GM12875 (cell line): Measurements from ENCODE around the gene CNTN1.

Experiments used
- H3K4me3 ChIP-seq: one replicate; pipeline ENCODE4 v1.5.1; 2011; ENCODE audit warnings: low read depth, low read length, control low read depth
- TF ChIP-seq, protein P1 (sequence below): IDR thresholded peaks from 2 replicates; pipeline ENCODE4 v1.5.1; 2011; ENCODE audit warnings: low read depth, mild to moderate bottlenecking, control low read depth, inconsistent platforms, low read length, moderate library complexity, borderline replicate concordance; ENCODE audit not compliant: insufficient read depth

The CNTN1 gene

DNA sequence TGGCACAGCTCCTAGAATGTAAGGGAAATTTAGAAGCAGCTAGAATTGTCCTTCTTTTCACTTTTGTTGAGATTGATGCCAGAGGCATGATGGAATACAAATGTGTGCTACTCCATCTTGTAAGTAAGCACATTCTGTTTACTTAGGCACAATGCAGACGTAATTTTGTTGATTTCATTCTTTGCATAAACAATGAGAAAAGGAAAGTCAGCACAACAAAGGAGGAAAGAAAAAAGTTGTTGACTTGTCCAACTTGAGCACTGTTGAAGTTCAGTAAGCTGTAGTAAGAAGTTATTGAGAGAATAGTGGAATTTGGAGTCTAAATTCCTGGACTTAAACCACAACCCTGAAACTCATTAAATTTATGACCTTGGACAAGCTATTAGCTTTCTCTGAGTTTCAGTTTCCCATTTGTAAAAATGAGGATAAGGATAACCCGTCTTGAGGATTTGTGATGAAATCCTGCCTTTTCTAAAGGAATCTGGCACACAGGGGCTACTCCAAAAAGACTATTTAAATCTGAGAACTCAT lies 19.4 kb upstream of the CNTN1 start:
- no peak overlapping the region for H3K4me3 ChIP-seq
- TF ChIP-seq, protein P1, sequence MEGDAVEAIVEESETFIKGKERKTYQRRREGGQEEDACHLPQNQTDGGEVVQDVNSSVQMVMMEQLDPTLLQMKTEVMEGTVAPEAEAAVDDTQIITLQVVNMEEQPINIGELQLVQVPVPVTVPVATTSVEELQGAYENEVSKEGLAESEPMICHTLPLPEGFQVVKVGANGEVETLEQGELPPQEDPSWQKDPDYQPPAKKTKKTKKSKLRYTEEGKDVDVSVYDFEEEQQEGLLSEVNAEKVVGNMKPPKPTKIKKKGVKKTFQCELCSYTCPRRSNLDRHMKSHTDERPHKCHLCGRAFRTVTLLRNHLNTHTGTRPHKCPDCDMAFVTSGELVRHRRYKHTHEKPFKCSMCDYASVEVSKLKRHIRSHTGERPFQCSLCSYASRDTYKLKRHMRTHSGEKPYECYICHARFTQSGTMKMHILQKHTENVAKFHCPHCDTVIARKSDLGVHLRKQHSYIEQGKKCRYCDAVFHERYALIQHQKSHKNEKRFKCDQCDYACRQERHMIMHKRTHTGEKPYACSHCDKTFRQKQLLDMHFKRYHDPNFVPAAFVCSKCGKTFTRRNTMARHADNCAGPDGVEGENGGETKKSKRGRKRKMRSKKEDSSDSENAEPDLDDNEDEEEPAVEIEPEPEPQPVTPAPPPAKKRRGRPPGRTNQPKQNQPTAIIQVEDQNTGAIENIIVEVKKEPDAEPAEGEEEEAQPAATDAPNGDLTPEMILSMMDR, result no peak

DNA sequence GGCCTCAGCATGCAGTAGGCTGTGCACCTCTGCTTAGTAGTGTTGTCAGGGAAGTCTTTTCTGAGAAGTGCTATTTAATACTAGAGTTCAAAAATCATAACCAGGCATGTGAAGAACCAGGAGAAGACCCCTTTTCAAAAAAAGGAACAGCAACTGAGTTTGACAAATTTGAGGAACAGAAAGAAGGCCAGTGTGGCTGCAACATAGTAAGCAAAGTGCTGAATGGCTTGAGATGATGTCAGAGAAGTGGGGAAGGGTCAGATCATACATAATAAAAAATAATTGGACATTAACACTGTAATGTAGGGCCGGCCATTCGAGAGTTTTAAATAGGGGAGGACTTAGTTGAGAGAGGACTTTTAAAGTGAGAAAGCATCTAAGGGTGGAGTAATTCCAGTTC lies 11.1 kb upstream of the CNTN1 start:
- TF ChIP-seq, protein P1, result no peak
- H3K4me3 ChIP-seq, result no peak overlapping the region

DNA sequence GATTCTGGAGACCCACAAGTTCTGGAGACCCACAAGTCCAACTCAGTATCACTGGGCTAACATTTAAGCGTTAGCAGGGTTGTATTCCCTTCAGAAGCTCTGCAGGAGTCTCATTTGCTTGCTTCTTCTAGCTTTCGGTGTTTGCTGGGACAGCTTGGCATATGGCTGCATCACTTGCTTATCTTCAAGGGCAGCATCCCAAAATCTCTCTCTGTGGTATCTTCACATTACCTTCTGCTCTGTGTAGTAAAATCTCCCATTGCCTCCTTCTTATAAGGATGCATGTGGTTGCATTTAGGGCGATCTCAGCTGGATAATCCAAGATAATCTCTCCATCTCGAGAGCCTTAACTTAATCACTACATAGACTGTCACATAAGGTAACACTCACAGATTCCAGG lies 7.3 kb upstream of the CNTN1 start:
- TF ChIP-seq, protein P1, result no peak
- H3K4me3 ChIP-seq, result no peak overlapping the region

DNA sequence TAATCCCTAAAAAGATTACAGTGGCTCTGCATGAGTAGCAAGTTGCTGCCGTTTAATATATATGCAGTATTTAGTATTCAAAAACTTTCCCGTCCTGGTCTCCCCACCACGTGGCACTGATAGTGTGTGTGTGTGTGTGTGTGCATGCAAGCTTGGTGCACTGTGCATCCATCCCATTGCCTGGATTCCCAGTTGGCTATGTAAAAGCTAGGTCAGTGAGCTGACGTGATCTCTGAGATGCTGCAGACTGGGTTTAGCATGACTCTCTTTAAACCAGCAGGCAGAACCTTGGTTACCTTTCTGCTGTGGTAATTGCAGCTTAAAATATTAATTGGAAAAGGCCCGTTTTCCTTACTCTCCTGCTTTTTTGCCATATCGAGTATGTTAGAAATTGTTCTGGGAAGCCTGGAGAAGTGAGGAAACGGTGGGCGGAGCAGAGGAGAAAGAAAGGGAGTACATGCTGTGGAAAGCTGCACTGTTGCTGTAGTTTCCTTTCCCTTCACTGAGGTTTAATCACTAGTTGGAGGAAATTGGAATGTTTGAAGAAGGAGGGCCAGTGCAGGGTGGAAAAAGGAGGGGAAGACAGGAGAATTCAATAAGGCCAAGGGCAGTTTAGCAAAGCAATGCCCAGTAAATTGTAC lies 4.0 kb upstream of the CNTN1 start:
- TF ChIP-seq, protein P1, result no peak
- H3K4me3 ChIP-seq, result no peak overlapping the region

DNA sequence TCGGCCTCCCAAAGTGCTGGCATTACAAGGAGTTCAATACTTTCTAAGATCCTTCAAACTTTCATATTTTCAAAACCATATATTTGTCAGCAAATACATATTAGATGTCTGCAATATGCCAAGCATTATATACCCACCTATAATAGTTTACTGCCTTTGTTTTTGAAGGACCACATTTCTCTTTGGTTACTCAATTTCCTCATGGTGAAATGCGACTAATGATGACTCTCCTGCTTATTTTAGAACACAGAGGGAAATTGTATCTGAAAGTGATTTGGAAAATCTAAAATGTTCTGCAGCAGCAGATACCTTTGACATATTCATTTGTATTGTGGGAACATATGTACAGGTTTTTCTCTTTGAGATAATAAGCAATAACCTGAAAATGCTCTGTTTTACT lies 2.7 kb upstream of the CNTN1 start:
- H3K4me3 ChIP-seq, result no peak overlapping the region
- TF ChIP-seq, protein P1, result no peak

DNA sequence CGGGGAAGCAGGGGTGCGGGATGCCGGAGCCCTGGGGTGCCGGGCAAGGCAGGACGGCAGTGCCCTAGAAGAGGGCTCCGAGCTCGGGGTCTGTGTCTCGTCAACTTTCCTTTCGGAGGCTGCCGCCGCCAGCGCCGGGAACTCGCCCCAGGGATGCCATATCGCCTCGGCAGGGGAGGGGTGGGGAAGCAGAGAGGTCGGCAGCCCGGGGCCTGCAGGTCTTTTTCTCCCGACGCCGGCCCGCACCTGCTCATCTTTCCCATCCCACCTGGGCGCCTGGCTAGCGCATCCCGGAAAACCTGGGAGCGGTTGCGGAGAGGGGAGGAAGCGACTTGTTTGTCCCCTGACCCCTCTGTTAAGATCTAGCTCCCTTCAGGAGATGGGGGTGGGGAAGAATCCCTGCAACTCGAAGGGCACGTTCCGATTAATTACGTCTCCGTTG lies 547 bp downstream of the CNTN1 start:
- TF ChIP-seq, protein P1, result no peak
- H3K4me3 ChIP-seq, result no peak overlapping the region

DNA sequence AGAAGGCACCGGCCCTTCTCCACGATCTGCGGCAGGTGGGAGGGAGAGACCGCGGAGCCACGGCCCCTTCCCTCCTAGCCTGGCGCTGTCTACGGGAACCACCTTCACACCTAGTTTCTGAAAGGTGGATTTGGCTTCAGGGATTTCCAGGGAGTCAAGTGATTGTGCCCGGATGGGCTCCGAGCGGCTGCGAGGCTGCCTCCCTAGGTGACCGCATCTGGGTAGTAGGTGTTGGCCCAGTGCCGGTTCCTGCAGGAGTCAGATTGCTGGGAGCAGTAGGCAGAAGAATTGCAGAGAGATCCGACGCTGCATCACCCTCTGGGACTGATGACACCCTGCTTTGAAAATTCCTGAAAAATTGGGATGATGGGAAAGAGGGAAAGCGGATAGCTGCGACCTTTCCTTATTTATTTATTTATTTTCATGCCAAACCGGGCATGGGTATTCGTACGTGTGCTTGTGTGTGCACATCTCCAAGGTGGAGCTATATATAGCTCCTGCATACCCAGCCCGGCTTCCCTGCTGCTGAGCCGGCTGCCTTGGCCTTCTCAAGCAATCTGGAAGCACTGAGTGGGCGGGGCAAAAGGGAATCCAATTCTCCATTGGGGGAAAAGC lies 1.1 kb downstream of the CNTN1 start:
- TF ChIP-seq, protein P1, result no peak
- H3K4me3 ChIP-seq, result no peak overlapping the region
